HCT116 (cell line): ENCODE results near the gene UBE2E2. TPM values are rescaled to one million over a fixed set of nuclear protein-coding genes. Genes with fewer than 3 reads are reported as not detected.

Experiments used
- ATAC-seq: fragments of 200-7000 bp; cut with Tn5 transposase; 2 replicates; pipeline ENCODE4 v1.9.1; 2020; ENCODE audit warnings: mild to moderate bottlenecking, moderate library complexity
- BruUV-seq: library from RNA; stranded (reverse); fragments of 400-500 nt; replicated peaks from 2 replicates; lab custom pipeline; 2021; lab: Mats Ljungman, UMichigan
- CTCF ChIA-PET: fragments of 300-600 bp; sonication (Branson Sonifier 250); formaldehyde crosslinking; loops from one replicate; lab custom pipeline; 2021; ENCODE audit warnings: antibody characterized with exemption; lab: Charles Lee
- POLR2A ChIA-PET: fragments of 300-600, 350-600 bp; sonication (Branson Sonifier 250); formaldehyde crosslinking; loops from one replicate; lab custom pipeline; 2021; ENCODE audit warnings: antibody characterized with exemption; lab: Charles Lee
- RAD21 ChIA-PET, 2 experiments: fragments of 300-600 bp; sonication (Branson Sonifier 250); formaldehyde crosslinking; loops; one replicate each; lab custom pipeline; 2023; ENCODE audit warnings: low total read pairs in 2 of 2; ENCODE audit not compliant: uncharacterized antibody in 2 of 2, unreplicated experiment in 2 of 2, low non-redundant PET in 1 of 2; lab: Charles Lee
- DNase-seq: peaks from one replicate; pipeline ENCODE4 v3.0.0-alpha.2; 2010; ENCODE audit warnings: low read depth, low spot score
- H2AFZ ChIP-seq: fragments of 200-600 bp; shearing (Covaris generic), sonication (generic); 2 replicates; pipeline ENCODE4 v1.6.1; 2017; ENCODE audit warnings: low read depth, mixed run types, mixed read lengths, antibody characterized with exemption, low read length; ENCODE audit not compliant: poor library complexity, severe bottlenecking
- H3K27ac ChIP-seq: 2 replicates; pipeline ENCODE4 v1.5.1; 2012; ENCODE audit warnings: low read depth, low read length
- H3K27me3 ChIP-seq: fragments of 200-600 bp; sonication (generic); 2 replicates; pipeline ENCODE4 v1.6.1; 2016; ENCODE audit warnings: mixed run types, low read length, mixed read lengths; ENCODE audit not compliant: insufficient read depth
- H3K36me3 ChIP-seq, 2 experiments: fragments of 200-500 bp in 1 of 2; fragments of 200-600 bp in 1 of 2; sonication (Bioruptor generic) in 1 of 2; sonication (generic) in 1 of 2; 2 replicates each; pipeline versions ENCODE4 v1.5.1 to v1.6.1; 2014 to 2016; ENCODE audit warnings: low read length in 2 of 2, inconsistent platforms in 1 of 2, mixed read lengths in 1 of 2, mixed run types in 1 of 2; ENCODE audit not compliant: insufficient read depth in 2 of 2, control insufficient read depth in 1 of 2
- H3K4me1 ChIP-seq, 2 experiments: fragments of 200-600 bp in 1 of 2; sonication (generic) in 1 of 2; 2 replicates each; pipeline versions ENCODE4 v1.5.1 to v1.6.1; 2012 to 2017; ENCODE audit warnings: low read length in 2 of 2, inconsistent platforms in 1 of 2, mild to moderate bottlenecking in 1 of 2, mixed read lengths in 1 of 2, mixed run types in 1 of 2, moderate library complexity in 1 of 2; ENCODE audit not compliant: insufficient read depth in 2 of 2, control insufficient read depth in 1 of 2
- H3K4me2 ChIP-seq: fragments of 200-600 bp; sonication (generic); 2 replicates; pipeline ENCODE4 v1.6.1; 2017; ENCODE audit warnings: mixed run types, low read length, mixed read lengths
- H3K4me3 ChIP-seq, 2 experiments: fragments of 200-600 bp in 1 of 2; sonication (generic) in 1 of 2; replicated peaks in 1 of 2; 2 replicates each; pipeline ENCODE4 v1.5.1; 2011 to 2016; ENCODE audit warnings: low read length in 2 of 2, control low read depth in 1 of 2, low read depth in 1 of 2, mild to moderate bottlenecking in 1 of 2, mixed read lengths in 1 of 2, mixed run types in 1 of 2
- H3K79me2 ChIP-seq: fragments of 200-600 bp; sonication (generic); 2 replicates; pipeline ENCODE4 v1.6.1; 2017; ENCODE audit warnings: mild to moderate bottlenecking, mixed run types, low read length, moderate library complexity, mixed read lengths; ENCODE audit not compliant: insufficient read depth
- H3K9ac ChIP-seq: fragments of 200-600 bp; sonication (generic); 2 replicates; pipeline ENCODE4 v1.6.1; 2016; ENCODE audit warnings: low read length, mixed read lengths
- H3K9me2 ChIP-seq: fragments of 200-600 bp; sonication (generic), shearing (Covaris generic); 2 replicates; pipeline ENCODE4 v1.6.1; 2017; ENCODE audit warnings: mixed run types, mild to moderate bottlenecking, moderate library complexity; ENCODE audit not compliant: insufficient read depth
- H3K9me3 ChIP-seq, 2 experiments: fragments of 200-500 bp in 1 of 2; fragments of 200-600 bp in 1 of 2; sonication (Bioruptor generic) in 1 of 2; sonication (generic) in 1 of 2; 2 replicates each; pipeline ENCODE4 v1.6.1; 2014 to 2017; ENCODE audit warnings: low read length in 2 of 2, mixed read lengths in 2 of 2, inconsistent platforms in 1 of 2, low read depth in 1 of 2, mild to moderate bottlenecking in 1 of 2, mixed run types in 1 of 2, moderate library complexity in 1 of 2; ENCODE audit not compliant: control insufficient read depth in 1 of 2, insufficient read depth in 1 of 2
- H4K20me1 ChIP-seq: fragments of 200-600 bp; sonication (generic), shearing (Covaris generic); 2 replicates; pipeline ENCODE4 v1.6.1; 2017; ENCODE audit warnings: mixed run types, mild to moderate bottlenecking, moderate library complexity; ENCODE audit not compliant: insufficient read depth
- ATF3 ChIP-seq: IDR thresholded peaks from 2 replicates; pipeline ENCODE4 v1.6.1; 2012
- CBX3 ChIP-seq: IDR thresholded peaks from 2 replicates; pipeline ENCODE4 v1.6.1; 2012; ENCODE audit warnings: low read depth
- CEBPB ChIP-seq: IDR thresholded peaks from 2 replicates; pipeline ENCODE4 v1.6.1; 2012; ENCODE audit warnings: low read depth
- ELF1 ChIP-seq: IDR thresholded peaks from 2 replicates; pipeline ENCODE4 v1.6.1; 2012; ENCODE audit warnings: low read depth, borderline replicate concordance
- EZH2 ChIP-seq: fragments of 200-600 bp; sonication (generic); IDR thresholded peaks from 2 replicates; pipeline ENCODE4 v1.6.1; 2017; ENCODE audit warnings: antibody characterized with exemption, mixed run types
- EZH2phosphoT487 ChIP-seq: fragments of 200-600 bp; IDR thresholded peaks from 2 replicates; pipeline ENCODE4 v1.6.1; 2018; ENCODE audit warnings: antibody characterized with exemption, borderline replicate concordance
- FOSL1 ChIP-seq: IDR thresholded peaks from 2 replicates; pipeline ENCODE4 v1.6.1; 2012; ENCODE audit warnings: low read depth
- JUND ChIP-seq: IDR thresholded peaks from 2 replicates; pipeline ENCODE4 v1.6.1; 2012
- MAX ChIP-seq: IDR thresholded peaks from 2 replicates; pipeline ENCODE4 v1.6.1; 2012
- POLR2A ChIP-seq: IDR thresholded peaks from 2 replicates; pipeline ENCODE4 v1.7.0; 2011; ENCODE audit warnings: borderline replicate concordance; ENCODE audit not compliant: insufficient read depth, insufficient read length; ENCODE audit errors: extremely low read depth
- POLR2AphosphoS5 ChIP-seq: IDR thresholded peaks from 2 replicates; pipeline ENCODE4 v1.6.1; 2011; ENCODE audit warnings: mild to moderate bottlenecking, low read depth, low read length, moderate library complexity
- SIN3A ChIP-seq: IDR thresholded peaks from 2 replicates; pipeline ENCODE4 v1.6.1; 2012; ENCODE audit warnings: low read depth
- SRF ChIP-seq: IDR thresholded peaks from 2 replicates; pipeline ENCODE4 v1.6.1; 2012; ENCODE audit warnings: low read depth
- TCF7L2 ChIP-seq: IDR thresholded peaks from 2 replicates; pipeline ENCODE4 v1.7.0; 2011; ENCODE audit warnings: borderline replicate concordance, inconsistent platforms; ENCODE audit not compliant: insufficient read depth, insufficient read length; ENCODE audit errors: extremely low read depth
- YY1 ChIP-seq: IDR thresholded peaks from 2 replicates; pipeline ENCODE4 v1.6.1; 2011; ENCODE audit warnings: low read length, low read depth, moderate library complexity, mild to moderate bottlenecking; ENCODE audit not compliant: insufficient replicate concordance; ENCODE audit errors: extremely low read depth
- ZBTB33 ChIP-seq: IDR thresholded peaks from 2 replicates; pipeline ENCODE4 v1.6.1; 2011; ENCODE audit warnings: mild to moderate bottlenecking, low read length, moderate library complexity; ENCODE audit not compliant: insufficient replicate concordance; ENCODE audit errors: extremely low read depth
- ZFX ChIP-seq: fragments of 450-650 bp; IDR thresholded peaks from 2 replicates; pipeline ENCODE4 v1.6.1; 2017
- ZNF274 ChIP-seq: fragments of 200-500 bp; sonication (Bioruptor generic); IDR thresholded peaks from 2 replicates; pipeline ENCODE4 v1.6.1; 2014; ENCODE audit warnings: mild to moderate bottlenecking, low read depth, low read length, inconsistent platforms
- intact Hi-C: fragments of 100-400 bp; cut with micrococcal nuclease; formaldehyde crosslinking; loops from 2 replicates; pipeline ENCODE4 v1.10.0; 2022
- total RNA-seq: library from RNA; stranded (reverse); gene quantifications from one replicate; pipeline ENCODE4 v1.2.1, GENCODE V29; 2021; ENCODE audit not compliant: unreplicated experiment

Gene UBE2E2
- total RNA-seq, 1 experiment from 2014 or later: 21.4 TPM

GRCh38 chr3:23302271-23302670 lies 99.1 kb downstream of the UBE2E2 start:
- H3K4me1 ChIP-seq: no peaks in the 10 kb centered on the region
- TF ChIP-seq MAX (no peak), SRF (no peak), EZH2 (no peak), POLR2AphosphoS5 (no peak), TCF7L2 (no peak), ZBTB33 (no peak), CBX3 (no peak), CEBPB (no peak), ZFX (no peak), FOSL1 (no peak), JUND (no peak), ZNF274 (no peak), SIN3A (no peak), YY1 (no peak), ELF1 (no peak), ATF3 (no peak), POLR2A (no peak), EZH2phosphoT487 (no peak)
- DNase-seq (no peak), ATAC-seq (no peak)
- no peak overlapping the region for H3K4me2 ChIP-seq
- H3K27ac ChIP-seq: no peak overlapping the region
- no peak overlapping the region for H3K4me3 ChIP-seq
- H3K27me3 ChIP-seq: peaks cover 5% of the 10 kb centered on the region
- H3K79me2 ChIP-seq: peaks cover 8% of the 10 kb centered on the region
- H4K20me1 ChIP-seq: no peaks in the 10 kb centered on the region
- no TSS peak for BruUV-seq
- ChIA-PET RAD21 (no interaction called here), CTCF (no interaction called here), POLR2A (no interaction called here)
- H3K9ac ChIP-seq: no peak overlapping the region
- H2AFZ ChIP-seq: no peak overlapping the region
- H3K9me2 ChIP-seq: no peaks in the 10 kb centered on the region
- H3K36me3 ChIP-seq: no peaks in the 10 kb centered on the region
- intact Hi-C loops: no loop called here
- H3K9me3 ChIP-seq: no peaks in the 10 kb centered on the region
